ENCODE measurements around the gene DCUN1D3. TPM values are rescaled to one million over a fixed set of nuclear protein-coding genes. Genes with fewer than 3 reads are reported as not detected.
"Not testable (repeated sequence)": the region's sequence is repeated elsewhere in the genome, so short reads cannot be mapped to it uniquely, and the experiment has no call there.

Gene DCUN1D3
- total RNA-seq, 2 experiments from 2014 or later = 3.1 to 4.5 TPM

- peaks cover 15% of the 10 kb centered on the region; the same call in 1 of the 2 replicates for H3K79me2 ChIP-seq (ENCODE audit: insufficient read depth, low read depth, low read length)
- no peaks in the 10 kb centered on the region for H3K9me2 ChIP-seq (ENCODE audit: insufficient read depth, low read length)
- peak overlapping the region; percentile 99 for H3K4me3 ChIP-seq (ENCODE audit: low read depth, low read length, poor library complexity, severe bottlenecking)
- no peaks in the 10 kb centered on the region for H3K9me3 ChIP-seq (ENCODE audit: low read length)
- intact Hi-C loops (cut with micrococcal nuclease; ENCODE audit: unreplicated experiment) = loop anchor here (2.0 to 10.0 kb wide), 2 partner anchors 67 to 97 kb away; partner anchors contain the start of genes DCUN1D3 and LYRM1
- DNase-seq (ENCODE audit: low spot score) = no peak
- ChIA-PET CTCF (ENCODE audit: unreplicated experiment) (no interaction called here), POLR2A (no interaction called here)
- peaks cover 18% of the 10 kb centered on the region for H3K4me1 ChIP-seq (ENCODE audit: insufficient read depth, low read length, poor library complexity, severe bottlenecking)
- no peaks in the 10 kb centered on the region for H4K20me1 ChIP-seq (ENCODE audit: insufficient read depth, low read length)
- TF ChIP-seq EZH2phosphoT487 (IDR thresholded peaks at IDR 0.05; ENCODE audit: borderline replicate concordance, low read depth, low read length) (no peak), CTCF (conservative IDR thresholded peaks at IDR 0.05; ENCODE audit: low read length) (no peak)
- peak overlapping the region; percentile 94 for H3K4me2 ChIP-seq (ENCODE audit: low read length)
- H3K36me3 ChIP-seq (ENCODE audit: insufficient read depth, low read length) = no peaks in the 10 kb centered on the region
- BruUV-seq (replicated peaks) = no TSS peak
- H2AFZ ChIP-seq (ENCODE audit: low read length) = no peak overlapping the region
- peak overlapping the region; percentile 88 for H3K27ac ChIP-seq (ENCODE audit: low read depth, low read length, poor library complexity, severe bottlenecking)
Measured at GRCh38 chr16:20807862-20808261, 92.3 kb downstream of the DCUN1D3 start.

- Histone ChIP-seq H4K20me1 (ENCODE audit: insufficient read depth, low read length) (no peaks in the 10 kb centered on the region), H3K27ac (ENCODE audit: low read depth, low read length, poor library complexity, severe bottlenecking) (peak within 1 kb of the TSS; percentile 88), H3K9me3 (ENCODE audit: low read length) (no peaks in the 10 kb centered on the region), H3K79me2 (ENCODE audit: insufficient read depth, low read depth, low read length) (peaks cover 15% of the 10 kb centered on the region; the same call in 1 of the 2 replicates), H3K4me2 (ENCODE audit: low read length) (peak within 1 kb of the TSS; percentile 94), H3K36me3 (ENCODE audit: insufficient read depth, low read length) (peaks cover under 1% of the 10 kb centered on the region; the same call in 1 of the 2 replicates), H3K4me3 (ENCODE audit: low read depth, low read length, poor library complexity, severe bottlenecking) (peak within 1 kb of the TSS; percentile 99), H2AFZ (ENCODE audit: low read length) (peak within 1 kb of the TSS; percentile 96), H3K9me2 (ENCODE audit: insufficient read depth, low read length) (no peaks in the 10 kb centered on the region), H3K4me1 (ENCODE audit: insufficient read depth, low read length, poor library complexity, severe bottlenecking) (peaks cover 18% of the 10 kb centered on the region)
- DNase-seq (ENCODE audit: low spot score) = peak; percentile 88
- CTCF ChIA-PET (ENCODE audit: unreplicated experiment) = no interaction called here
- TSS peak; percentile 84 for BruUV-seq (replicated peaks)
- intact Hi-C loops (cut with micrococcal nuclease; ENCODE audit: unreplicated experiment) = loop anchor here (1.0 to 10.0 kb wide), 3 partner anchors 65 to 98 kb away; partner anchors contain the start of genes DCUN1D3, LYRM1 and THUMPD1
- no peak for TF ChIP-seq EZH2phosphoT487 (IDR thresholded peaks at IDR 0.05; ENCODE audit: borderline replicate concordance, low read depth, low read length)
- peak; percentile 74 for TF ChIP-seq CTCF (conservative IDR thresholded peaks at IDR 0.05; ENCODE audit: low read length)
- POLR2A ChIA-PET = interaction anchor here (0.5 to 1.1 kb wide), 5 partner anchors 12 to 1543 kb away, joined by 3 to 5 read pairs (median 3); partner anchors contain the start of genes DCUN1D3 and LYRM1
Measured at GRCh38 chr16:20806168-20807050, 93.7 kb downstream of the DCUN1D3 start, which contains the start of the genes ERI2 and REXO5. ERI2 (minus strand) TSS chr16:20806472; CDS start chr16:20806430, 42 bp downstream. REXO5 (plus strand) TSS chr16:20806527; CDS start chr16:20806954, 427 bp downstream.

- H3K36me3 ChIP-seq (ENCODE audit: insufficient read depth, low read length); H3K9me3 ChIP-seq (ENCODE audit: low read length); H4K20me1 ChIP-seq (ENCODE audit: insufficient read depth, low read length); H3K9me2 ChIP-seq (ENCODE audit: insufficient read depth, low read length); DNase-seq (ENCODE audit: low spot score); BruUV-seq (replicated peaks); CTCF ChIA-PET (ENCODE audit: unreplicated experiment): not testable (repeated sequence)
- peak overlapping the region; percentile 94 for H3K4me2 ChIP-seq (ENCODE audit: low read length)
- POLR2A ChIA-PET = interaction anchor here (1.6 kb wide), 1 partner anchor 20 kb away, joined by 3 read pairs; no protein-coding TSS in a partner anchor
- H3K4me3 ChIP-seq (ENCODE audit: low read depth, low read length, poor library complexity, severe bottlenecking) = peak overlapping the region; percentile 99
- H2AFZ ChIP-seq (ENCODE audit: low read length) = peak overlapping the region; percentile 96
- intact Hi-C loops (cut with micrococcal nuclease; ENCODE audit: unreplicated experiment) = loop anchor here (1.0 to 10.0 kb wide), 3 partner anchors 64 to 99 kb away; partner anchors contain the start of genes DCUN1D3, LYRM1 and THUMPD1
- peaks cover 18% of the 10 kb centered on the region for H3K4me1 ChIP-seq (ENCODE audit: insufficient read depth, low read length, poor library complexity, severe bottlenecking)
- peaks cover 15% of the 10 kb centered on the region; the same call in 1 of the 2 replicates for H3K79me2 ChIP-seq (ENCODE audit: insufficient read depth, low read depth, low read length)
- peak overlapping the region; percentile 88 for H3K27ac ChIP-seq (ENCODE audit: low read depth, low read length, poor library complexity, severe bottlenecking)
Measured at GRCh38 chr16:20805684-20806167, 94.4 kb downstream of the DCUN1D3 start.
